GM20431 (cell line): Measurements from ENCODE around the gene SVIL.
"Not testable (repeated sequence)": the region's sequence is repeated elsewhere in the genome, so short reads cannot be mapped to it uniquely, and the experiment has no call there.

ENCODE experiments used
- in situ Hi-C: fragments of 300-500 bp; cut with MseI, MboI; formaldehyde crosslinking; loops from one replicate; pipeline ENCODE4 v1.15.0; 2020; ENCODE audit warnings: low sequenced_read_pairs; ENCODE audit not compliant: unreplicated experiment

Gene SVIL

GRCh38 chr10:29586509-29586908, 48.3 kb downstream of the SVIL start:
- in situ Hi-C loops = no loop called here

- in situ Hi-C loops = no loop called here
Observed at GRCh38 chr10:29585488-29585976, 49.2 kb downstream of the SVIL start.

GRCh38 chr10:29584436-29584835, 50.3 kb downstream of the SVIL start:
- in situ Hi-C loops = no loop called here

- in situ Hi-C loops = no loop called here
Observed at GRCh38 chr10:29583674-29584073, 51.1 kb downstream of the SVIL start.

GRCh38 chr10:29582769-29583168, 52.0 kb downstream of the SVIL start:
- in situ Hi-C loops = not testable (repeated sequence)

GRCh38 chr10:29579455-29579970, 55.3 kb downstream of the SVIL start:
- in situ Hi-C loops = no loop called here

GRCh38 chr10:29578457-29578856, 56.3 kb downstream of the SVIL start:
- in situ Hi-C loops = no loop called here

GRCh38 chr10:29576681-29577080, 58.1 kb downstream of the SVIL start:
- in situ Hi-C loops = no loop called here

GRCh38 chr10:29575098-29575455, 59.7 kb downstream of the SVIL start:
- in situ Hi-C loops = no loop called here

GRCh38 chr10:29574212-29575097, 60.3 kb downstream of the SVIL start:
- in situ Hi-C loops = not testable (repeated sequence)

- in situ Hi-C loops = not testable (repeated sequence)
Observed at GRCh38 chr10:29570248-29570647, 64.5 kb downstream of the SVIL start.

GRCh38 chr10:29569795-29570194, 65.0 kb downstream of the SVIL start:
- in situ Hi-C loops = no loop called here

GRCh38 chr10:29567003-29567402, 67.8 kb downstream of the SVIL start:
- in situ Hi-C loops = no loop called here

- in situ Hi-C loops = not testable (repeated sequence)
Observed at GRCh38 chr10:29566209-29566608, 68.6 kb downstream of the SVIL start.

GRCh38 chr10:29563420-29564035, 71.2 kb downstream of the SVIL start:
- in situ Hi-C loops = no loop called here

- in situ Hi-C loops = not testable (repeated sequence)
Observed at GRCh38 chr10:29563006-29563405, 71.8 kb downstream of the SVIL start.

GRCh38 chr10:29559996-29560395, 74.8 kb downstream of the SVIL start:
- in situ Hi-C loops = no loop called here

- in situ Hi-C loops = no loop called here
Observed at GRCh38 chr10:29557665-29558064, 77.1 kb downstream of the SVIL start.

- in situ Hi-C loops = no loop called here
Observed at GRCh38 chr10:29555746-29556481, 78.9 kb downstream of the SVIL start.

GRCh38 chr10:29555091-29555745, 79.6 kb downstream of the SVIL start:
- in situ Hi-C loops = no loop called here
